Keratinocyte (primary cell): ENCODE results near the gene CTNNBL1. TPM values are rescaled to one million over a fixed set of nuclear protein-coding genes. Genes with fewer than 3 reads are reported as not detected.

ENCODE experiments used
- DNase-seq: peaks from one replicate; pipeline ENCODE4 v3.0.0-alpha.2; 2011; ENCODE audit warnings: low read depth, missing footprints, low spot score
- FAIRE-seq: peaks from 2 replicates; lab custom pipeline; 2011; peaks lifted over from hg19 to GRCh38; lab: Jason Lieb, UNC
- H2AFZ ChIP-seq: 2 replicates; pipeline ENCODE4 v1.6.0; 2012; ENCODE audit warnings: low read length, control low read depth, inconsistent platforms; ENCODE audit not compliant: control insufficient read depth
- H3K27ac ChIP-seq: 2 replicates; pipeline ENCODE4 v1.5.1; 2011; ENCODE audit warnings: low read length; ENCODE audit not compliant: control insufficient read depth, insufficient read depth
- H3K27me3 ChIP-seq: 3 replicates; pipeline ENCODE4 v1.6.0; 2011; ENCODE audit warnings: low read length; ENCODE audit not compliant: control insufficient read depth, insufficient read depth; ENCODE audit errors: extremely low read depth
- H3K36me3 ChIP-seq, 2 experiments: 2 replicates in 1 of 2; 3 replicates in 1 of 2; pipeline ENCODE4 v1.5.1; 2011; ENCODE audit warnings: low read length in 2 of 2, mild to moderate bottlenecking in 1 of 2; ENCODE audit not compliant: control insufficient read depth in 2 of 2, insufficient read depth in 2 of 2; ENCODE audit errors: extremely low read depth in 1 of 2
- H3K4me1 ChIP-seq: 3 replicates; pipeline ENCODE4 v1.5.1; 2011; ENCODE audit warnings: low read length; ENCODE audit not compliant: control insufficient read depth, insufficient read depth; ENCODE audit errors: extremely low read depth
- H3K4me2 ChIP-seq: 3 replicates; pipeline ENCODE4 v1.6.0; 2011; ENCODE audit warnings: low read depth, low read length; ENCODE audit not compliant: control insufficient read depth, insufficient read depth; ENCODE audit errors: extremely low read depth
- H3K4me3 ChIP-seq, 3 experiments: fragments of 200-600 bp in 1 of 3; sonication (generic) in 1 of 3; 2 replicates in 2 of 3; 3 replicates in 1 of 3; pipeline ENCODE4 v1.5.1; 2011 to 2016; ENCODE audit warnings: low read length in 3 of 3, mild to moderate bottlenecking in 3 of 3, control low read depth in 2 of 3, inconsistent platforms in 1 of 3, low read depth in 1 of 3, mixed read lengths in 1 of 3, mixed run types in 1 of 3, moderate library complexity in 1 of 3; ENCODE audit not compliant: control insufficient read depth in 2 of 3, insufficient read depth in 2 of 3; ENCODE audit errors: extremely low read depth in 1 of 3
- H3K79me2 ChIP-seq: 2 replicates; pipeline ENCODE4 v1.6.0; 2012; ENCODE audit warnings: low read length; ENCODE audit not compliant: control insufficient read depth, insufficient read depth
- H3K9ac ChIP-seq: 3 replicates; pipeline ENCODE4 v1.6.0; 2011; ENCODE audit warnings: low read length; ENCODE audit not compliant: control insufficient read depth, insufficient read depth; ENCODE audit errors: extremely low read depth
- H3K9me1 ChIP-seq: 3 replicates; pipeline ENCODE4 v1.6.0; 2011; ENCODE audit warnings: low read length; ENCODE audit not compliant: control insufficient read depth, insufficient read depth; ENCODE audit errors: extremely low read depth
- H3K9me3 ChIP-seq: 2 replicates; pipeline ENCODE4 v1.5.1; 2012; ENCODE audit warnings: low read depth, low read length; ENCODE audit not compliant: control insufficient read depth
- H4K20me1 ChIP-seq: 3 replicates; pipeline ENCODE4 v1.6.0; 2011; ENCODE audit warnings: low read length; ENCODE audit not compliant: control insufficient read depth, insufficient read depth; ENCODE audit errors: extremely low read depth
- EZH2 ChIP-seq: IDR thresholded peaks from one replicate; pipeline ENCODE4 v1.6.1; 2012; ENCODE audit warnings: inconsistent platforms, mild to moderate bottlenecking, low read length, moderate library complexity
- dilution Hi-C: fragments of 300-500 bp; cut with MboI; formaldehyde crosslinking; loops from one replicate; pipeline ENCODE4 v1.7.0; 2020; ENCODE audit warnings: low sequenced_read_pairs; ENCODE audit not compliant: extremely low pct_ligation_motif_present
- polyA plus RNA-seq, 5 experiments: library from polyadenylated mRNA; depleted of rRNA in 3 of 5; stranded (reverse) in 3 of 5; stranded (forward) in 1 of 5; unstranded in 1 of 5; fragments of >200 nt; gene quantifications; 1 replicate in 1 of 5; 2 replicates in 3 of 5; 3 replicates in 1 of 5; pipeline versions ENCODE4 v1.2.1 to v1.2.3, GENCODE V29; 2011 to 2012; ENCODE audit warnings: missing spikeins in 2 of 5, low read depth in 1 of 5, low replicate concordance in 1 of 5
- TF ChIP-seq, protein P1 (sequence below), 3 experiments: IDR thresholded peaks in 1 of 3; conservative IDR thresholded peaks in 1 of 3; optimal IDR thresholded peaks in 1 of 3; 2 replicates in 2 of 3; 3 replicates in 1 of 3; pipeline versions ENCODE3 to v1.5.1; 2011; ENCODE audit warnings: low read length in 3 of 3, mild to moderate bottlenecking in 3 of 3, moderate library complexity in 2 of 3, control low read depth in 1 of 3, inconsistent platforms in 1 of 3; ENCODE audit not compliant: insufficient read depth in 2 of 3; ENCODE audit errors: extremely low read depth in 1 of 3

Gene CTNNBL1
- polyA plus RNA-seq, 1 donor (not counting 4 experiments of a cell fraction or from before 2014, with no cell fraction given), result 37.0 TPM

GRCh38 chr20:37776049-37776448 is 82.2 kb downstream of the CTNNBL1 start:
- H3K4me3 ChIP-seq, result no peak overlapping the region
- dilution Hi-C loops, result no loop called here

GRCh38 chr20:37776526-37776925 is 82.7 kb downstream of the CTNNBL1 start:
- Histone ChIP-seq H3K9me1 (no peaks in the 10 kb centered on the region), H2AFZ (no peak overlapping the region), H3K36me3 (peaks cover 3 to 7% of the 10 kb centered on the region in 2 experiments), H3K79me2 (no peaks in the 10 kb centered on the region), H3K27me3 (no peaks in the 10 kb centered on the region), H3K4me3 (no peak overlapping the region), H3K9me3 (no peaks in the 10 kb centered on the region), H4K20me1 (no peaks in the 10 kb centered on the region), H3K4me1 (no peaks in the 10 kb centered on the region), H3K9ac (no peak overlapping the region), H3K4me2 (no peak overlapping the region), H3K27ac (no peak overlapping the region)
- no peak for TF ChIP-seq EZH2
- TF ChIP-seq, protein P1, sequence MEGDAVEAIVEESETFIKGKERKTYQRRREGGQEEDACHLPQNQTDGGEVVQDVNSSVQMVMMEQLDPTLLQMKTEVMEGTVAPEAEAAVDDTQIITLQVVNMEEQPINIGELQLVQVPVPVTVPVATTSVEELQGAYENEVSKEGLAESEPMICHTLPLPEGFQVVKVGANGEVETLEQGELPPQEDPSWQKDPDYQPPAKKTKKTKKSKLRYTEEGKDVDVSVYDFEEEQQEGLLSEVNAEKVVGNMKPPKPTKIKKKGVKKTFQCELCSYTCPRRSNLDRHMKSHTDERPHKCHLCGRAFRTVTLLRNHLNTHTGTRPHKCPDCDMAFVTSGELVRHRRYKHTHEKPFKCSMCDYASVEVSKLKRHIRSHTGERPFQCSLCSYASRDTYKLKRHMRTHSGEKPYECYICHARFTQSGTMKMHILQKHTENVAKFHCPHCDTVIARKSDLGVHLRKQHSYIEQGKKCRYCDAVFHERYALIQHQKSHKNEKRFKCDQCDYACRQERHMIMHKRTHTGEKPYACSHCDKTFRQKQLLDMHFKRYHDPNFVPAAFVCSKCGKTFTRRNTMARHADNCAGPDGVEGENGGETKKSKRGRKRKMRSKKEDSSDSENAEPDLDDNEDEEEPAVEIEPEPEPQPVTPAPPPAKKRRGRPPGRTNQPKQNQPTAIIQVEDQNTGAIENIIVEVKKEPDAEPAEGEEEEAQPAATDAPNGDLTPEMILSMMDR (optimal IDR thresholded peaks at IDR 0.05 in 1 of 3, IDR thresholded peaks at IDR 0.05 in 1 of 3, conservative IDR thresholded peaks at IDR 0.05 in 1 of 3; ENCODE audit: extremely low read depth in 1 of 3, insufficient read depth in 2 of 3, low read length in 3 of 3), result no peak
- dilution Hi-C loops, result no loop called here
- FAIRE-seq, result no peak
- no peak for DNase-seq

More at GRCh38 chr20:37776049-37776448, 82.2 kb downstream of the CTNNBL1 start:
- Histone ChIP-seq H3K79me2 (no peaks in the 10 kb centered on the region), H3K9me1 (no peaks in the 10 kb centered on the region), H3K9me3 (no peaks in the 10 kb centered on the region), H3K4me1 (no peaks in the 10 kb centered on the region), H2AFZ (no peak overlapping the region), H3K36me3 (peaks cover 3 to 7% of the 10 kb centered on the region in 2 experiments), H3K27ac (no peak overlapping the region), H3K27me3 (no peaks in the 10 kb centered on the region), H4K20me1 (no peaks in the 10 kb centered on the region), H3K9ac (no peak overlapping the region), H3K4me2 (no peak overlapping the region)
- TF ChIP-seq, protein P1 (optimal IDR thresholded peaks at IDR 0.05 in 1 of 3, IDR thresholded peaks at IDR 0.05 in 1 of 3, conservative IDR thresholded peaks at IDR 0.05 in 1 of 3; ENCODE audit: extremely low read depth in 1 of 3, insufficient read depth in 2 of 3, low read length in 3 of 3), result no peak
- TF ChIP-seq EZH2, result no peak
- no peak for DNase-seq
- no peak for FAIRE-seq
